ENCODE data around the gene EIF4B. TPM values are rescaled to one million over a fixed set of nuclear protein-coding genes. Genes with fewer than 3 reads are reported as not detected.

EIF4B gene, protein sequence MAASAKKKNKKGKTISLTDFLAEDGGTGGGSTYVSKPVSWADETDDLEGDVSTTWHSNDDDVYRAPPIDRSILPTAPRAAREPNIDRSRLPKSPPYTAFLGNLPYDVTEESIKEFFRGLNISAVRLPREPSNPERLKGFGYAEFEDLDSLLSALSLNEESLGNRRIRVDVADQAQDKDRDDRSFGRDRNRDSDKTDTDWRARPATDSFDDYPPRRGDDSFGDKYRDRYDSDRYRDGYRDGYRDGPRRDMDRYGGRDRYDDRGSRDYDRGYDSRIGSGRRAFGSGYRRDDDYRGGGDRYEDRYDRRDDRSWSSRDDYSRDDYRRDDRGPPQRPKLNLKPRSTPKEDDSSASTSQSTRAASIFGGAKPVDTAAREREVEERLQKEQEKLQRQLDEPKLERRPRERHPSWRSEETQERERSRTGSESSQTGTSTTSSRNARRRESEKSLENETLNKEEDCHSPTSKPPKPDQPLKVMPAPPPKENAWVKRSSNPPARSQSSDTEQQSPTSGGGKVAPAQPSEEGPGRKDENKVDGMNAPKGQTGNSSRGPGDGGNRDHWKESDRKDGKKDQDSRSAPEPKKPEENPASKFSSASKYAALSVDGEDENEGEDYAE
- total RNA-seq, result 1,104 and 1,171 TPM in 2 replicates

DNA sequence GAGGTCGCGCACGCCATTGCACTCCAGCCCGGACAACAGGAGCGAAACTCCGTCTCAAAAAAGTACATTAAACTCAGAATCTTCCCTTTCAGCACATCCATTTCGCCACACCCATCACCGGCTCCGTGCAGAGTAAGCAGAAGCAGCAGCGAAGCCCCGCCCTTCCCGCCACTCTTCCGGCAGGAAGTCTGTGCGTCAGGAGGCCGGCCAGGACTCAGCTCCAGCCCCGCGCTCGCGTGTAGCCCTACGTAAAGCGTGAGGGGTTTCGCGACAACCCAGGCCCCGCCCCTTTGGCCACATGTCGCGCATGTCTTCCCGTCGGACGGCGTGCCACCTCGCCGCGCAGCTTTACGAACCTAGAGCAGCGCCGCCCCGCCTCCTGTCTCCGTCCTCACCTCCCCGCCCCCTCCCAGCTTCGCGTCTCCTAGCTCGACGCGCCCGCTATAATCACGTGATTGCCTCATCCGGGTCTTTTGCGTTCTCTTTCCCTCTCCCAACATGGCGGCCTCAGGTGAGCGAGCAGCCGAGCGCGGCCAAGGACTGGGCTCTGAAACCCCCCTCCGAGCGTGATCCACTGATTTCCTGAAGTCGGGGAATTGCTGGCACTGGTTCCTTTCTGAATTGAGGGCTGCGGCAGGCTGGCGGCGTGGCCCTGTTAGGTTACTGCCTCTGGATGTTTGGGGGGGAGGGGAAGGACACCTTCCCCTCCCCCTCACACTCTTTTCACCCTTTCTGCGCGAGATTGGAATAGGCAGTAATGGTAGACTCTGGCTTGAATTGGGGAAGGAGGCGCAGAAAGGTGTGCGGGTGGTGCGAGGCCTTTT, at the start of gene EIF4B:
Gene EIF4B (plus strand): TSS at position 471 of the 824 bp plus-strand sequence. CDS start 28 bp downstream, at position 499.

GRCh38 chr12:53049571-53050318, 43.5 kb downstream of the EIF4B start, which contains the start of gene TNS2:
Gene TNS2 (plus strand): TSS chr12:53050065. CDS start chr12:53050186, 121 bp downstream.

DNA sequence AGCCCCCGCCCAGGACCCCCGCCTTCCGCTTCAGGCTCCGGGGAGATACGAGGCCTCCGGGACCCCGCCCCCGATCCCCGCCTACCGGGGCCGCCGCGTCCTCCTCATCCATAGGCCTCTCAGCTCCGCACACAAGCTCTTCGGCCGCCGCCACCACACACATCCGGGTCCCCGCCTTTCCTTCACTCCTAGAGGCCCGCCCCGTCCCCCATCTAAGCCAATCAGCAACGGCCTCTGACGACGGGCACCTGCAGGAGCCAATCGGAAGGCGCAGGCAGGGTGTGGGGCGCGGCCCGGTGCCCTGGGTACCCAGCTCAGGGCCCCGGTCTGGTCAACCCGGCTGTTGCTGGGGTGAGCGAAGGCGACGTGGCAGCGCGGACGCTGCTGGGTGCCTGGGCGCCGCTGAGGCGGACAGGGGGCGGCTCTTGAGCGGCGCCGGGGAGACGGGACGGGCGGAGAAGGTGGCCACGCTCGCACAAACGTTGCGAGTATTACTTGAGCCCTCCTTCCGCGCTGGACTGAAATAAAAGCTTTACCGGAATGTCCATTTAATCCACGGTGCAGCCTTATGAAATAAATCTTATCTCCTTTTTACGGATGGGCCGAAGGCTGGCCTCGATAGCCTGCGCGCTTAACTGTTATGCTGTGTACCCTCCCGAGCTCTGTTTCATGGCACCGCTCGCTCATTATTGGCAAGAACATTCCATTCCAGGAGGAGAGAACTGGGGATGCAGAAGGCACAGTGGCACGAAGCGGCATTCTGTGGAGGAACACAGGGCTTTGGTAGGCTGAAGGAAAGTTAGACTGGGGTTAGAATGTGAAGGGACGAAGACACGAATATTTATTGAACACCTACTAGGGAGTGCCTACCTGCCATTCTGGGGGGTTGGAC, 73.2 kb downstream of the EIF4B start, which contains the start of gene SPRYD3:
Gene SPRYD3 (minus strand): TSS at position 165 of the 892 bp plus-strand sequence. CDS start 57 bp downstream, at position 108.

Other genes with a start within 250 kb of the EIF4B start
- not detected in 2 replicates for gene KRT76, start 229.1 kb upstream of the EIF4B start, total RNA-seq
- not detected in 2 replicates for gene KRT3, start 210.3 kb upstream of the EIF4B start, total RNA-seq
- gene KRT4, start 192.3 kb upstream of the EIF4B start, total RNA-seq, result not detected in 2 replicates
- gene KRT79, start 172.1 kb upstream of the EIF4B start, total RNA-seq, result not detected in 2 replicates
- not detected in 2 replicates for gene KRT78, start 157.5 kb upstream of the EIF4B start, total RNA-seq
- gene KRT8, start 101.4 kb upstream of the EIF4B start, total RNA-seq, result 226 and 547 TPM in 2 replicates
- gene KRT18, start 57.3 kb upstream of the EIF4B start, total RNA-seq, result 325 and 738 TPM in 2 replicates
- 6.9 and 7.4 TPM in 2 replicates for gene TNS2, start 43.6 kb downstream of the EIF4B start, total RNA-seq
- gene SPRYD3, start 72.9 kb downstream of the EIF4B start, total RNA-seq, result 24.9 and 25.1 TPM in 2 replicates
- 202 and 245 TPM in 2 replicates for gene IGFBP6, start 91.2 kb downstream of the EIF4B start, total RNA-seq
- not detected in 2 replicates for gene SOAT2, start 97.0 kb downstream of the EIF4B start, total RNA-seq
- gene ZNF740, start 174.3 kb downstream of the EIF4B start, total RNA-seq, result 11.6 and 14.8 TPM in 2 replicates
- 8.3 and 14.5 TPM in 2 replicates for gene CSAD, start 174.5 kb downstream of the EIF4B start, total RNA-seq
- 0.30 and 0.42 TPM in 2 replicates for gene ITGB7, start 200.8 kb downstream of the EIF4B start, total RNA-seq
- gene RARG, start 225.8 kb downstream of the EIF4B start, total RNA-seq, result 17.8 and 33.3 TPM in 2 replicates

Measured in smooth muscle cell of the umbilical artery (primary cell).